Renal cortex interstitium (tissue), 11 donors: ENCODE measurements around the gene SLC15A3. TPM values are rescaled to one million over a fixed set of nuclear protein-coding genes. Genes with fewer than 3 reads are reported as not detected.

Source experiments
- DNase-seq, 11 donors: peaks; one replicate each; pipeline ENCODE4 v3.0.0-alpha.2; 2013; ENCODE audit warnings: low read depth in 9 of 11, low spot score in 4 of 11; ENCODE audit errors: extremely low read depth in 1 of 11
- polyA plus RNA-seq, 3 donors: library from polyadenylated mRNA; unstranded; fragments of 120-200 nt; gene quantifications; one replicate each; pipeline ENCODE4 v1.2.1, GENCODE V29; 2013; ENCODE audit not compliant: insufficient read length in 3 of 3

Gene SLC15A3
- polyA plus RNA-seq, 3 donors: 14.2 to 19.1 (median 18.5) TPM

DNA sequence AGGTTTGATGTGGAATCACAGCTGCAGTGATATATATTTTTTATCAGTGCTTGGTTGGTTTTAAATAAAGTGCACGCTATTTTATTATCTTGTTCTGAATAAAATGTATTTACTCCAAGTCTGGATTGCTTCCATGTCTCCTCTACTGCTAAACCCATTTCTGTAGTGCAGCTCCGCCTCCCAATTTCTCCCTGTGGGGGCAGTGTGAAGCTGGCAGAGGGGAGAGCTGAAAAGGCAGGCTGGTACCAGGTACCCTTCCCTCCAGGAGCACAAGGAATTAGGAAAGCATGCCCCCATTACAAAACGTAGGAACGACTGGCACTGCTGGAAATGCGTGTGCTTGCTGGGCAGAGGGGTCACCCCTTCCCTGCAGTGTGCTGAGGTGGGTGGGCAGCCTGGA, 28.6 kb downstream of the SLC15A3 start:
- DNase-seq: no peak

DNA sequence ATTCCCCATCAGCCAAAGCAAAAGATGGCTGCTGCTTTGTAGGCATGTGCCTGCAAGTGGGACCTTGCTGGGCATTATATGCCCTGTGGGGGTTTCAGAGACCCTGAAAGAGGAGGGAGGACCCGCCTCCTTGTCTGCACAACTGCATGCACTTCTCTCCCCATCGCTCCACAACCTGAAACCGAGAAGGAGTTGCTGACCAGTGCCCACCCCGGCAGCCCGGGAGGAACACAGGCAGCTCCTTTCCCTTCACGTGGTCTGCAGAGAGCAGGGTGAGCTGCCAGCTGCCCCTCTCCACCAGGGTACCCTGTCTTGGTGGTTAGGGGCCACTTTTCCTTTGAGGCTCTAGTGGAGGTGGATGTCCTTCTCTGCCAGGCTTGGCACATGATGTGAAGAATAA, 29.1 kb downstream of the SLC15A3 start:
- no peak for DNase-seq

DNA sequence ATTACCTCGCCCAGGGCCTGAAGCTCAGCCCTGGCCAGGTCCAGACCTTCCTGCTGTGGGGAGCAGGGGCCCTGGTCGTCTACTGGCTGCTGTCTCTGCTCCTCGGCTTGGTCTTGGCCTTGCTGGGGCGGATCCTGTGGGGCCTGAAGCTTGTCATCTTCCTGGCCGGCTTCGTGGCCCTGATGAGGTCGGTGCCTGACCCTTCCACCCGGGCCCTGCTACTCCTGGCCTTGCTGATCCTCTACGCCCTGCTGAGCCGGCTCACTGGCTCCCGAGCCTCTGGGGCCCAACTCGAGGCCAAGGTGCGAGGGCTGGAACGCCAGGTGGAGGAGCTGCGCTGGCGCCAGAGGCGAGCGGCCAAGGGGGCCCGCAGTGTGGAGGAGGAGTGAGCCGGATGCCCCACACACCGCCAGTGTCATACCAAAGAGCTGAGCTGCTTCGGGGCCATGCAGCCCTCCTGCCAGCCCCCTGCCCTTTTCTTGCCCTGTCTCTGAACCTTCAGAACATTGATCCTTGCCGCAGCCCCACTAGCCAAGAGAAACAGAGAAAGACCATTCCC, 30.1 kb downstream of the SLC15A3 start:
- no peak for DNase-seq

GRCh38 chr11:60921259-60921658, 30.7 kb downstream of the SLC15A3 start:
- no peak for DNase-seq

- DNase-seq: no peak
These were observed 32.0 kb downstream of the SLC15A3 start for GRCh38 chr11:60919956-60920355.

DNA sequence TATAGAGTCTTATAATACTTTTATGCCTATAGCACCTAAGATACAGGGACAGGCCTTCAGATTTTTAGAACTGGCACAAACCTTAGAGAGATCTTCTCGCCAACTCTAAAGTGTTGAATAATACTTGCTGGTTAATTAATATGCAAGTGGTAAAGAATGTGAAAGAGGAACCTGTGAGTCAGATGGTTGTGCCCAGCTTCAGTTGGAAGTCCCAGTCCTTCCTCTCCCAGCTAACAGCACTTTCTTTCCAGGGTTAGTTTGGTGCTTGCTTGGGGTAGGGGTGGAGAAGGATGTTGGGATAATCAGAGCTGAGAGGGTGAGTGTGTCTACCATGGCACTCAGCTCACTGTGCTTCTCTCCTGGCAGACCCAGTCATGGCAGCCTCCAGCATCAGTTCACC, 32.7 kb downstream of the SLC15A3 start:
- no peak for DNase-seq

DNA sequence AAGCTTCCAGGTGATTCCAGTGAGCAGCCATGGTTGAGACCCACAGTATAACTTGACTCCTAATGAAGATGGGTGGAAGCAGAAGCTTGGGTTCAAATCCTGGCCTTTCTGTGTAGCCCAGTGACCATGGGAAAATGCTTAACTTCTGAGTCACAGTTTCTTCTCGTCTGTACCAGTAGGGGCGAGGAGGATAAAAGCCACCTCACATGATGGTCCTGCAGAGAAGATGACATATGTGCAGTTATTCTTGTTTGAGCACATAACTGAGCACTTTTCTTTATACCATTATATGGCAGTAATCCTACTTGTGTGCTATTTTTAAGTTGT, 33.1 kb downstream of the SLC15A3 start:
- no peak for DNase-seq

- no peak for DNase-seq
These were observed 33.6 kb downstream of the SLC15A3 start for GRCh38 chr11:60918251-60918938.

DNA sequence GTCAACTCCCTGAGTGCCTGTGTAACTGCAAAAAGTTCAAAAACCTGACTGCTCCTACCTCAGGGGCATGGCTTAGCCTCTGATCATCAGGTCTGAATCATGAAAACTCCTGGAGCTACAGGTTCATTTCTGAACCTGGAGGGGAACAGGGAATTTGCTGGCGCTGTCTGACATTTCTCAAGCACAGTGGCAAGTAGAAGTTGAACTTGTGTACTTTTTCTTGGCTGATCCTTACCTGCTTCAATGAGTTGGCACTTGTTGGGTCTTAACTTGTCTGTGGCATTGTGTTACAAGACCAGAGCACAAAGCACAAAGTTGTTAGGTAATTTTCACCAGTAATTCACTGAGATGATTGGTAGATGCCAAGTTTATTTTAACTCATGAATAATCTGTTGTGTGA, 34.7 kb downstream of the SLC15A3 start:
- DNase-seq: no peak

GRCh38 chr11:60916669-60917206, 35.2 kb downstream of the SLC15A3 start:
- DNase-seq: no peak

DNA sequence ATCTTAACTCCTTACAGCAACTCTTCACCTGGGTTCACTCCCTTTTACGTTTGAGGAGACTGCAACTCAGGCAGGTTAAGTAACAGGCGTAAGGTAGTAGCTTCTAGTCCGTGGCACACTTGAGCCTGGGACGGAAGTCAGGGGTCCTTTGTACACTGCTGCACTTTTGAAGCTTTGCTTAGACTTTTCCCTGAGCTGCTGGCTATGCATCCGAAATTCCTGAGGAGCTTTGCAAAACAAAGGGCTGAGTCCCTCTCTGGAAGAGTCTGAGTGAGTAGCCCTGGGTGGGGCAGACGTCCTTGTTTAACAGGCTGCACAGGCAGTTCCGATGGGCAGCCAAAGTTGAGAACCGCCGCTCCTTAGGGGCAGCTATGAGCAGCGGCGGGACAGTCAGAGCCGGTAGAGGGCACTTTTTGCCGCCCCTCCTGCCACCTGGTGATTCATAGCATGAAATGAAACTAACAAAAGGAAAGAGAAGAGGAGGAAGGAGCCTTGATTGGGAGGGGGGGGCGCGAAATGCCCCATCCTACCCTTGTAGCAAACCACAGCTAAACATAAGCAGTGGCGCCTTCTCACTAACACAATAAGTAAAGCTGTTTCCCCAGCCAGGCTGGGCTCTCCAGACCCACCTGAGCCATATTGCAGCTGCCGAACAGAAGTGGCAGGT, 36.6 kb downstream of the SLC15A3 start:
- no peak for DNase-seq

DNA sequence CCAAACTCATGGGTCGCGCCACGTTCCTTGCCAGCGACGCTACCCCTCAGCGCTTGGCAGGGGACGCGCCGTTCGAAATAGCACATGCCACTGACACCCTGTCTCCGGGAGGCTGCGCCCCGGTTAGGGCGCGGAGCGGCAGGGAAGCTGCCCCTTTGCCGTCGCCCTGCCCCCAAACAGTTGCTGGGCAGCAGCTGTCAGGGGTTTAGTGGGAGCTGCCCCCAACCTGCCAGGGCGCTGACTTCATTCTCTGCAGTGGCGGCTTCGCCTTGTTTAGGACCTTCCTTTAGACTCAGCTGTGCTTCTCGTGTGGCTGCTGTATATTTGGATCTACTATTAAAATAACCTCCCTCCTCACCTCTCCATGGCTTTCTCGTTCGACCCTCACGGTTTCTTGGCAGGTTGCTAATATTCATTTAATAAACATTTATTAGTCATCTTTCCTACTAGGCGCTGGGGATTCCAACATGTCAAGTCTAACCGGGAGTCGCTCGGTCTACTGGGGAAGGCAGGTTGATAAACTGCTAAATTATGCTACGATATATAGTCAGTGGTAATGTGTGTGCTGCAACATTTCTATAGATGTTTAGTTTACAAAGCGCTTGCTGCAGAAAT, 37.2 kb downstream of the SLC15A3 start:
- no peak for DNase-seq

- DNase-seq: peak; percentile 73 to 91 (median 86)
These were observed 38.0 kb downstream of the SLC15A3 start, which contains the start of gene TMEM109 for GRCh38 chr11:60913793-60914632. Gene TMEM109, plus strand, starts transcription at chr11:60914158. Its CDS starts 5,536 bp downstream, at chr11:60919694.

- no peak for DNase-seq
These were observed 39.0 kb downstream of the SLC15A3 start for GRCh38 chr11:60912851-60913528.

DNA sequence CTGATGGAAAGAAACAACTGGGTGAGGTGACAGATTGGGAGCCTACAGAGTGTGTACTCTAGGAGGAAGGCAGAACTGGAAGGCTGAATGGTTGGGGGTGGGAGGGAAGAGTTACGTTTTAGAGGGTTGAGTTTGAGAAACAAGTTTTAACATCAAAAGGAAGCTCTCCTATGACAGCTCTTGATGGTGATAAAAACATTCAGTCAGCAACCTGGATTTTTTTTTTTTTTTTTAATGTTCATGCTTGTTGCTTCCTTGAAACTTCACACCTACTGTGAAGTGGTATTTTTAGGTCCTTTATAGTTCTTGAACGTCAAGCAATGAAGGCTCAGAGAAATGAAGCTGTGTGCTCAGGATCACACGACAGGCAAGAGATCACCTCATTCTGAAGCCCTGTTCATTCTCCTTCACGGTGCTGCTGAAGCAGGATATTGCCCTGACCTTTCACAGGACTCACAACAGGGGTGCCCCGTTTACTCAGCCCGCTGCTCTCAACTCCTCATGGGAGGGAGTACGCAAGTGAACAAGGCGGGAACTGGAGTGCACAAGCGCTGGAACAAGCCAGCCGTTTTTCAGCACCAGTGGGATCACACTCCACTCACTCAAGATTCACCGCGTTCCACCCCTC, 39.6 kb downstream of the SLC15A3 start:
- DNase-seq: no peak

- no peak for DNase-seq
These were observed 41.1 kb downstream of the SLC15A3 start for GRCh38 chr11:60910711-60911380.

GRCh38 chr11:60910281-60910687, 41.7 kb downstream of the SLC15A3 start:
- DNase-seq: no peak
